ENCODE results near the gene ZNF524.

DNA sequence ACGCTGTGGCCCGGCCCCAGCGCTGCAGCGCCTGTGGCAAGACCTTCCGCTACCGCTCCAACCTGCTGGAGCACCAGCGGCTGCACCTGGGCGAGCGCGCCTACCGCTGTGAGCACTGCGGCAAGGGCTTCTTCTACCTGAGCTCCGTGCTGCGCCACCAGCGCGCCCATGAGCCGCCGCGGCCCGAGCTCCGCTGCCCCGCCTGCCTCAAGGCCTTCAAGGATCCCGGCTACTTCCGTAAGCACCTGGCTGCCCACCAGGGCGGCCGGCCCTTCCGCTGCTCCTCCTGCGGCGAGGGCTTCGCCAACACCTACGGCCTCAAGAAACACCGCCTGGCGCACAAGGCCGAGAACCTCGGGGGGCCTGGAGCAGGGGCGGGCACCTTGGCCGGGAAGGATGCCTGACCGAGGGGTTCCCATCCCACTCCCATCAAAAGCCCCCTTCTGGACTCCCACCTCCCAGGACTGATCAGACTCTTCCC, 16.3 kb downstream of the ZNF524 start:
- no peak for TF ChIP-seq CTCF (IDR thresholded peaks at IDR 0.05; ENCODE audit: low read depth, low read length)
- TF ChIP-seq EZH2phosphoT487 (IDR thresholded peaks at IDR 0.05; ENCODE audit: low read depth) = no peak

Measured in OCI-LY3 (cell line).